Spleen (tissue), 7 donors: ENCODE measurements around the gene PLAC8L1.

Experiments
- CTCF ChIP-seq, 11 experiments: fragments of 200-600 bp in 7 of 11; fragments of 450-650 bp in 4 of 11; sonication (generic) in 4 of 11; IDR thresholded peaks in 8 of 11; conservative IDR thresholded peaks in 3 of 11; 1 replicate in 7 of 11; 2 replicates in 4 of 11; pipeline versions ENCODE4 v1.4.0 to v1.8.0; 2016 to 2021; ENCODE audit warnings: antibody characterized with exemption in 11 of 11, inconsistent platforms in 4 of 11, mild to moderate bottlenecking in 1 of 11
- POLR2A ChIP-seq, 3 donors: fragments of 450-650 bp; IDR thresholded peaks; one replicate each; pipeline ENCODE4 v1.5.1; 2017; ENCODE audit warnings: antibody characterized with exemption in 3 of 3, mild to moderate bottlenecking in 1 of 3
- POLR2AphosphoS5 ChIP-seq, 3 donors: sonication (generic); formaldehyde crosslinking; IDR thresholded peaks; one replicate each; pipeline ENCODE4 v1.5.1; 2017; ENCODE audit warnings: antibody characterized with exemption in 3 of 3
- donor health status: DM: no; HTN: no; CAD: no; lungs with moderate emphysema.
- donor health status: DM: no; HTN: no; CAD: no.
- donor health status: DM: no; HTN: no; CAD: no.

- TF ChIP-seq POLR2AphosphoS5 (IDR thresholded peaks at IDR 0.05) = no peak
- TF ChIP-seq POLR2A (IDR thresholded peaks at IDR 0.05) = no peak
- TF ChIP-seq CTCF (IDR thresholded peaks at IDR 0.05 in 8 of 11, conservative IDR thresholded peaks at IDR 0.05 in 3 of 11) = no peak
Observed at GRCh38 chr5:146088098-146088497, 17.3 kb downstream of the PLAC8L1 start.
